ENCODE measurements around the gene AP1S1.

GRCh38 chr7:101206665-101207042 is 52.4 kb downstream of the AP1S1 start:
- TF ChIP-seq, protein P1, sequence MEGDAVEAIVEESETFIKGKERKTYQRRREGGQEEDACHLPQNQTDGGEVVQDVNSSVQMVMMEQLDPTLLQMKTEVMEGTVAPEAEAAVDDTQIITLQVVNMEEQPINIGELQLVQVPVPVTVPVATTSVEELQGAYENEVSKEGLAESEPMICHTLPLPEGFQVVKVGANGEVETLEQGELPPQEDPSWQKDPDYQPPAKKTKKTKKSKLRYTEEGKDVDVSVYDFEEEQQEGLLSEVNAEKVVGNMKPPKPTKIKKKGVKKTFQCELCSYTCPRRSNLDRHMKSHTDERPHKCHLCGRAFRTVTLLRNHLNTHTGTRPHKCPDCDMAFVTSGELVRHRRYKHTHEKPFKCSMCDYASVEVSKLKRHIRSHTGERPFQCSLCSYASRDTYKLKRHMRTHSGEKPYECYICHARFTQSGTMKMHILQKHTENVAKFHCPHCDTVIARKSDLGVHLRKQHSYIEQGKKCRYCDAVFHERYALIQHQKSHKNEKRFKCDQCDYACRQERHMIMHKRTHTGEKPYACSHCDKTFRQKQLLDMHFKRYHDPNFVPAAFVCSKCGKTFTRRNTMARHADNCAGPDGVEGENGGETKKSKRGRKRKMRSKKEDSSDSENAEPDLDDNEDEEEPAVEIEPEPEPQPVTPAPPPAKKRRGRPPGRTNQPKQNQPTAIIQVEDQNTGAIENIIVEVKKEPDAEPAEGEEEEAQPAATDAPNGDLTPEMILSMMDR (IDR thresholded peaks at IDR 0.05; ENCODE audit: poor library complexity) = no peak
- no peak for TF ChIP-seq EZH2 (IDR thresholded peaks at IDR 0.05; ENCODE audit: borderline replicate concordance)
